ENCODE data around the gene KRTAP4-16. TPM values are rescaled to one million over a fixed set of nuclear protein-coding genes. Genes with fewer than 3 reads are reported as not detected.
"Not testable (repeated sequence)": the region's sequence is repeated elsewhere in the genome, so short reads cannot be mapped to it uniquely, and the experiment has no call there.

Gene KRTAP4-16
- polyA plus RNA-seq, 1 experiment, result not detected

GRCh38 chr17:41098481-41098880 is 3.5 kb downstream of the KRTAP4-16 start:
- H3K27ac ChIP-seq (ENCODE audit: low read depth, low read length), result no peak overlapping the region
- POLR2A ChIA-PET, result no interaction called here

GRCh38 chr17:41098042-41098441 is 4.0 kb downstream of the KRTAP4-16 start, which contains the start of gene KRTAP4-8:
Gene KRTAP4-8, minus strand, starts transcription at chr17:41098142. Its CDS starts 58 bp downstream, at chr17:41098084.
- H3K27ac ChIP-seq (ENCODE audit: low read depth, low read length), result no peak within 1 kb of the TSS
- ChIA-PET POLR2A (no interaction called here), CTCF (no interaction called here)
- no peak for TF ChIP-seq CTCF (IDR thresholded peaks at IDR 0.05; ENCODE audit: low read depth, low read length)
- no peaks in the 10 kb centered on the region for H3K27me3 ChIP-seq (ENCODE audit: control insufficient read depth, insufficient read depth, low read length)
- H3K4me3 ChIP-seq (ENCODE audit: low read depth, low read length), result no peak within 1 kb of the TSS
- H3K9me3 ChIP-seq (ENCODE audit: control insufficient read depth, insufficient read depth, low read length), result no peaks in the 10 kb centered on the region
- no peak for DNase-seq (ENCODE audit: low read depth, low spot score)

More at GRCh38 chr17:41098481-41098880, 3.5 kb downstream of the KRTAP4-16 start:
- Histone ChIP-seq H3K9me3 (ENCODE audit: control insufficient read depth, insufficient read depth, low read length) (no peaks in the 10 kb centered on the region), H3K4me3 (ENCODE audit: low read depth, low read length) (no peak overlapping the region), H3K27me3 (ENCODE audit: control insufficient read depth, insufficient read depth, low read length) (no peaks in the 10 kb centered on the region)
- CTCF ChIA-PET, result no interaction called here
- no peak for DNase-seq (ENCODE audit: low read depth, low spot score)
- TF ChIP-seq CTCF (IDR thresholded peaks at IDR 0.05; ENCODE audit: low read depth, low read length), result no peak

- no peak for DNase-seq (ENCODE audit: low read depth, low spot score)
- CTCF ChIA-PET, result no interaction called here
- POLR2A ChIA-PET, result no interaction called here
- Histone ChIP-seq H3K27me3 (ENCODE audit: control insufficient read depth, insufficient read depth, low read length) (no peaks in the 10 kb centered on the region), H3K9me3 (ENCODE audit: control insufficient read depth, insufficient read depth, low read length) (no peaks in the 10 kb centered on the region), H3K4me3 (ENCODE audit: low read depth, low read length) (no peak overlapping the region), H3K27ac (ENCODE audit: low read depth, low read length) (no peak overlapping the region)
- TF ChIP-seq CTCF (IDR thresholded peaks at IDR 0.05; ENCODE audit: low read depth, low read length), result no peak
Observed at GRCh38 chr17:41096055-41096454, 6.0 kb downstream of the KRTAP4-16 start.

GRCh38 chr17:41088760-41089352 is 13.2 kb downstream of the KRTAP4-16 start:
- DNase-seq (ENCODE audit: low read depth, low spot score); H3K4me3 ChIP-seq (ENCODE audit: low read depth, low read length); H3K27me3 ChIP-seq (ENCODE audit: control insufficient read depth, insufficient read depth, low read length); H3K9me3 ChIP-seq (ENCODE audit: control insufficient read depth, insufficient read depth, low read length); H3K27ac ChIP-seq (ENCODE audit: low read depth, low read length); POLR2A ChIA-PET: not testable (repeated sequence)
- CTCF ChIA-PET, result interaction anchor here (0.7 kb wide), 1 partner anchor 9 kb away, joined by 4 read pairs; no protein-coding TSS in a partner anchor

- DNase-seq (ENCODE audit: low read depth, low spot score); H3K9me3 ChIP-seq (ENCODE audit: control insufficient read depth, insufficient read depth, low read length); H3K27ac ChIP-seq (ENCODE audit: low read depth, low read length); CTCF ChIA-PET; H3K27me3 ChIP-seq (ENCODE audit: control insufficient read depth, insufficient read depth, low read length); H3K4me3 ChIP-seq (ENCODE audit: low read depth, low read length); POLR2A ChIA-PET: not testable (repeated sequence)
Observed at GRCh38 chr17:41084100-41084856, 17.7 kb downstream of the KRTAP4-16 start, which contains the start of gene KRTAP4-7. Gene KRTAP4-7, plus strand, starts transcription at chr17:41084150. Its CDS starts 57 bp downstream, at chr17:41084207.

GRCh38 chr17:41083427-41083826 is 18.6 kb downstream of the KRTAP4-16 start:
- H3K27me3 ChIP-seq (ENCODE audit: control insufficient read depth, insufficient read depth, low read length); POLR2A ChIA-PET; H3K4me3 ChIP-seq (ENCODE audit: low read depth, low read length); DNase-seq (ENCODE audit: low read depth, low spot score); CTCF ChIA-PET; H3K9me3 ChIP-seq (ENCODE audit: control insufficient read depth, insufficient read depth, low read length); H3K27ac ChIP-seq (ENCODE audit: low read depth, low read length): not testable (repeated sequence)

Data from AG04450 (cell line).